NOMO-1 treated with dmso at 0.1 percent for 144 hours (cell line): ENCODE results near the gene PIBF1.
"Not testable (repeated sequence)": the region's sequence is repeated elsewhere in the genome, so short reads cannot be mapped to it uniquely, and the experiment has no call there.

Source experiments
- DNase-seq: peaks from one replicate; lab custom pipeline; 2025; ENCODE audit not compliant: unreplicated experiment; lab: John Stamatoyannopoulos, UW

Gene PIBF1

DNA sequence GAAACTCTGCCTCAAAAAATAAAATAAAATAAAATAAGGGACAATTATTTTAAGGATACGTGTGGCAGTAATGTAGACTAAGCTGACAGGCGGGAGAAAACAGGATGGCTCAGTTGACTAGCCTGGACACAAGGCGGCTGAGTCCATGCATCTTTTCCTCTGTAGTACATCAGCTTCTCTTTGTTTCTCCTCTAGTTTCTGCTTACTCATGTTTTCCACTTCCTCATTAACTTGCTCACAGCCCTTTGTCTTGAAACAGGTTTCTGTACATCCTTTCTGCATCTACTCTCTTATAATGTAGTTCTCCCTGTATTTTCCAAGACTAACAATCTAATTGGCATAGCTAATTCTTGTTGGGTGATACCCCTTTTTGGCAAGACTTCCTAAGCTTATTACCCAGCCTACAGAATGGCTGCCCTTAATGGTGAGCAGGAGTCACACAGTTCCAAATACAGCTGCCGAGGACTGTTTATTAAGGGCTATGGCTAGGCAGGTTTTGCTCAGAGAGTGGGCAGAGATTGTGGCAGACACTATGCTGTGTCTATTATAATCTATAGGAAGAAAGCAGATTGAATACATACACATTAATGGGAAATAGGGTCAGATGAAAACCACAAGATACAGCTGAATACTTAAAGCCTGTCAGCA is 218.2 kb downstream of the PIBF1 start:
- DNase-seq = peak; percentile 47

DNA sequence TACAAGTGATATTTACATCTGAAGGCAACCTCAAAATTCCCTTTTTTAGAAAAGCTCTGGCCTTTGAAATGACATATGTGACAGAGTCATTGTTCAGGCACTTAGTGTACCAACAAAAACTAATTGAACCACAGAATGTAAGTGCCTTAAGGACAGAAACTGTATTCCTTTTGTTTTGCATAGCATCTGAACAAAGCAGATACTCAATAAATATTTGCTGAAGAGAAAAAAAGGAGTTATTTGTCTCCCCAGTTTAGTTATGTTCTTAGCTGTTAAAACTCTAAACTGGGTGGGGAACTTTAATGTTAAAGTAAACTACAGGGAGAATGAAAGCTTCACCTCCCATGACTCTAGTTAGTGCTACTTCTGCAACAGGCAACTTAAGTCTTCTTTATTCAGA is 220.0 kb downstream of the PIBF1 start:
- no peak for DNase-seq

DNA sequence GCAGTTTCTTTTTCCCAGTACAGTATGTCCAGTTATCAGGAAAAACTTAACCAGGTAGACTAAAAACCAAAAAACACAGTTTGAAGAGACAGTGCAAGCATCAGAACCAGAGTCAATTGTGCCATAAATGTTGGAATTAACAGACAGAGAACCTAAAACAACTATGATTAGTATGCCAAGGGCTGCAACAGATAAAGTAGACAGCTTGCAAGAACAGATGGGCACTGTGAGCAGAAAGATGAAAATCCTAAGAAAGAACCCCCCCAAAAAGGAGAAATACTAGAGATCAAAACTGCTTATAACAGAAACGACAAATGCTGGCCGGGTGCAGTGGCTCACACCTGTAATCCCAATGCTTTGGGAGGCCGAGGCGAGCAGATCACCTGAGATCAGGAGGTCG is 229.8 kb downstream of the PIBF1 start:
- DNase-seq = no peak

DNA sequence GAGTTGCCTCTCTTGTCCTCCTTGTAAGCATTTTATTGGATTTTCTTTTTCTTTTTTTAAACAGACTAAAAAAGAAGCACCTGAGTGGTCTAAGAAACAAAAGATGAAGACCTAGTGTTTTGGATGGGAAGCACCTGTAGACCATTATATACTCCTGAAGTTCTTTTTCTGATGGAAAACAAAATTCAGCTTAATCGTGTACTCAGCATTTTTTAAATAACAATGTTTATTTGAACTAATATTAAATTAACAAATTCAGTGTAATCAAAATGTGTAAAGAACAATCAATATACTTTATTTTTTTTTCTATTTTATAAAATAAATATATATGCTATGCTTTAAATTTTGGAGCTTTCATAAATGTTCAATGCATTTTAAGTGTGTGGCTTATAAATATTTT is 233.9 kb downstream of the PIBF1 start:
- no peak for DNase-seq

DNA sequence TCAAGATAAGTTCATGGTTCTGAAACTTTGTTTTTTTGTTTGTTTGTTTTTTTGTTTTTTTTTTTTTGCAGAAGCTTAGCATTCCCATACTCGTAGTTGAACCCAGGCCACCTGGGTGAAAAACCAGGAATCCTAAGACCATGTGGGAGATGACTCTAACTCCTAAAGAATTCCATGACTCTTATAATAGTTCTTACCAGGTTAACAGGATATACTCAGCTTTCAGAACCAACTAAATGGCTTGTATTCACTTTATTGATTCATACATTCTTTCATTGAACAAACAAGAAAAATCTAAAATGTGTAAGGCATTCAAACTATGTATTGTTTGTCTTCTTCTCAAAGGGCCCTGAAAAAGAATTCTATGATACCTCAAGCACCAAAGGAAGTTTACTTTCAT is 236.4 kb downstream of the PIBF1 start:
- no peak for DNase-seq

DNA sequence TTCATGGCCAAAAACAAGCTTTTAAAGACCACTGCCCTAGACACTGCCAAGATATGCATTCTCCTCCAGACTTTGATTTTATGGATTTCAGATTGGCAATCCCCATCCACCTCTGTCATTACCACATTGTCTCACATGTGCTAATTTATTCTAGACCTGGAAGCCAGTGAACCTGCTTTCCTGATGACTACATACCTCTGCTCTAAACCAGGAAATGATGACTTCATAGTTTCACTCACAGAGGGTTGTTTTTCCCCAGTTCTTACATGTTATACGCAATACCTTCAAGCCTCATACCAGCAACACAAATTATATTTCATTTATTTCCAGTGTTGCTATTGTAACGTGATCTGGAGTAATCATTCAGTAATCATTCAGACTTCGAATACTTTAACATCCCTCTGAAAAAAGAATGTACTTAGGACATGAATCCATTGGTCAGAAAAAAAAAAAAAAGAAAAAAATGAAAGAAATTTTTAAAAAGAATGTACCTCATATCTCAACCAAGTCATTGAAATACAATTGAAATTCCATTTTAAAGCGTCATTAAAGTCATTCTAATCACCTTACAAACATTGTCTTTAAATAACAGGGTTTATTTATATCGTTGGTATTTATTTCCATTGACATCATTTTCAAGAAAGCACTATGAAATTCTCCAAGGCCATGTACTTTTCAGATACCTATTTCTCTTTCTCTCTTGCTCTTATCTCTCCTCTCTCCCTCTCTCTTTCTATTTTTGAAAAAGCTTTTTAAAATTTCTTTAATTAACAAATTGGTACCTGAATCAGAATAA is 243.5 kb downstream of the PIBF1 start:
- no peak for DNase-seq

DNA sequence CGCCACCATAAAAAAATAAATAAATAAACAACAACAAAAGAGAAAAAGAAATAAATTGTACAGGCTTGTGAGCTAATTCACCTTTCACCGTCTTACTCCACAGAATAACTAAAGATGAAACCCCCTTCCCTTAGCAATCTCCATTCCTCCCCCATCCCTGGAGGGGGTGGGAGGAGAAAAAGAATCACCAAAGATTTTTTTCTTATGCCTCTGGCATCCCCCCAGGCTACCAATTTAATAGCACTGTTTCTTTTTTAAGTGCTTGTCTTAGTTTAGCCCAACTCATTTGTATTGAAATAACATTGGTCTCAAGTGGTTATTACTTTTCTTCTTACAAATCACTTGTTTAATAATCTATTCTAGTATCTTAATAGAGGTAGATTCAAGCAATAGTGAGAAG is 253.0 kb downstream of the PIBF1 start:
- no peak for DNase-seq

DNA sequence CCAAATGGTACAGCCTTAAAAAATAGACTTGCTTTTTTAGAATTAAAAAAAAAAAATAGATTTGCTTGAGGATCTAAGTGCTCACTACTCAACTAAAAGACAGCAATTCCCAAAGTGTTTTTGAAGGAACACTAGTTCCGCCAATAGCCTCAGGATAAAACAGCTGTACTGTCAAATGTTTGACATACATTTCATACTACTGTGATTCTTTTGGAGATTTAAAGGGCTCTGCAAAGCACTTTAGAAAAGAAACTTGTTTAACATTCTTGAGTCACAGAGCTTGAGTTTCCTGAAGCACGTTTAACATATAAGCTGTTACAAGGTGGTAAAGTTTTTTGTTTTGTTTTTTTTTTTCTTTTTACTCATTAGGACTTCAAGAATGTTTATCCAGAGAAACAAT is 253.7 kb downstream of the PIBF1 start:
- no peak for DNase-seq

DNA sequence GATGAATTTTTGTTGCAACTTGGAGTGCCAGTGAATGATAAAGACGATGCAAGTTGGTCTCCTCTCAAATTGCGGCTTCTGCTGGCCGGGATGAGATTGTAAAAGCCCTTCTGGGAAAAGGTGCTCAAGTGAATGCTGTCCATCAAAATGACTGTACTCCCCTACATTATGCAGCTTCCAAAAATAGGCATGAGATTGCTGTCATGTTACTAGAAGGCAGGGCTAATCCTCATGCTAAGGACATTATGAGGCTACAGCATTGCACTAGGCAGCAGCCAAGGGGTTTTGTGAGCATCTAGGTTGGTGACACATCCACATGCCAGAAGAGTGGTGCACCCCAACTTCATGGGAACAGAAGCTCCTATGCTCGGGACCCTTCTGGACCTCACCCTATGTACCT is 254.6 kb downstream of the PIBF1 start:
- no peak for DNase-seq

DNA sequence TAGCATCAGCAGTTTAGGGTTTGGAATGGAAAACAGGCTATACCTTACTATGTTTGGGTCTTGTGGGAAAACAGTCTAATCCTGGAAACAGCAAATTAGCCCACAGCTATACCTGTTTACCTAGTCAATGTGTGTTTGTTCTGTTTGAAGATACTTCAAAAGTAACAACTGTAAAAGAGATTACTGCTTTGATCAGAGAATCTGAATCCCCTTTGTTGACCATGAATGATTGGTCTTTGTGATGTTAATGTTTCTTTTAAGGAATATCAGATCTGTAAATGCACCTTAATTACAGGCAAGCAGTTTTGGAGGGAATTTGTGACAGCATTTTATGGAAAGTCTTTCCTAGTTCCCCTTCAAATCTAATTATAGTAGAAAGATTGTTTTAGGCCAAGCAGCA is 256.1 kb downstream of the PIBF1 start:
- no peak for DNase-seq

DNA sequence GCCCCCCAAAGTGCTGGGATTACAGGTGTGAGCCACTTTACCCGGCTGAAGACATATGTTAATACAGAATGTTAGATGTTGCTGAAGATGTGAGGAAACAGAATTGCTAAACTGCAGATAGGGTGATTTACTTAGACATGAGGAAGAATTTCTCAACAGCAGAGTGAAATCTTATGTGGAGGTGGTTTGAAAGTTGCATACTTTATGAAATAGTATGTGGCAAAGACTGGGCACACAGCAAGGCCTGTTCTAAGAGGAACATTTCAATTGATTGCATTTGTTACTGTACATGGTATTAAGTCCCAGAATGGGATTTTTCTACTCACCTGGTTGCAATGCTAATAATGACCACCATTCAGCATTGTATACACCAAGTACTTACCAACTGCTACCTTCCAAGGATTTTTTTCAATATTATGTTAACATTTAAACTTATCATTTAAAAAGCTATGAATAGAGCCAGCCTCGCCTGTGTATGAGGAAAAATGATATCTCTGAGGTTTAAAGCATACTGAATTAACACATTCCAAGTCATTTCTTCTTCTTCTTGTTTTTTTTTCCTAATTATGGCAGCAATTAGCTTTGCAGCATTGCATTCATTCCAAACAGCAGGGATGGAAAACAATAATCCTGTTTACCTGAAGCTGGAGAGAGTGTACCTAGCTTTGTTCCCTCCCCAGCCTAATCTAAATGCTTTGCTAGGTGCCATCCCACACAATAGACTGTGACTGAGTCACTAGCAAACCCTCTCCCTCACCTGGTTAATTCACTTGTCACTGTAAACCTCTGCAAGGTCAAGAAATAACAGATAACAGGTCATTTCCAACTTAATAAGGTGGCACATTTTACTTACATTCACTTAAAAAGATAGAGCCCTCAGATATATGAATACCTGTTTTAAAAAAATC is 257.5 kb downstream of the PIBF1 start:
- DNase-seq = peak; percentile 9

DNA sequence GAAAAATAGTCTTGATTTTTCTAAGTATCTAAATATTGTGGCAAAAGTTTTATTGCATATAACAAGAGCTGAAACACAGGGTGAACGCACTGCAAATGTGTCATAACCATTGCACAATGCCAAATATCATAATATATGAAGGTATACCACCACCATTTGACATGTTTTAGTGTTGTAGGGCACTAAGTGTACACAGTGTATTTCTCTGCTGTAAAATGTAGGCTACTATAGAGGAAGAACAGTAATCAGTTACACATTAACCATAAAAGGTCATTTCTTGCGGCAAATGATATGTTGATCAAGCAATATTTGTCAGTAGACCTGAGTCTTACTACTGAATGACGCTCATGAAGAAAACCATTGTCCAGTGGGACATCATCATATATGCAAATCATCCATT is 258.6 kb downstream of the PIBF1 start:
- DNase-seq = no peak

DNA sequence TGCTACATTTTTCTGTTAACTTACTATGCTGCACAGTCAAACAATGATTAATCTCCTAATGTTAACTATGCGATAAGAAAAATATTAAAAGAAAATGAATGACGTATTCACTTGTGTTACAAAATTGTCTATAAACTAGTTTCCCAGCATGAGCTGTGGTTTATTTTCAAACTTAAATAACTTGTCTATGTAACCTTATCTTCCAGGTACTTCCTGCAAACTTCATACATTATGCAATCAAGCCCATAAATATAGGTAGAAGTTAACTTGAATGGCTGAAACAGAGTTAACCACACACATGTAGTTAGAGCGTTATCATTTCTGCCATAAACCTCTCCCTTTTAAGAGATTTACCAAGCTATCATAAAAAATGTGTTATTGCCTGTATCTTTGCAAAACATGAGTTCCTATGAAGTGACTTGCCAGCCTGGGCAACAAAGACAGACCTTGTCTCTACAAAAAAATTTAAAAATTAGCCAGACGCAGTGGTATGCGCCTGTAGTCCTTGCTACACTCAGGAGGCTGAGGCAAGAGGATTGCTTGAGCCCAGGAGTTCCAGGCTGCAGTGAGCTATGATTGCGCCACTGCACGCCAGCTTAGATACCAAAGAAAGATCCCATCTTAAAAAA is 259.1 kb downstream of the PIBF1 start:
- DNase-seq = no peak

DNA sequence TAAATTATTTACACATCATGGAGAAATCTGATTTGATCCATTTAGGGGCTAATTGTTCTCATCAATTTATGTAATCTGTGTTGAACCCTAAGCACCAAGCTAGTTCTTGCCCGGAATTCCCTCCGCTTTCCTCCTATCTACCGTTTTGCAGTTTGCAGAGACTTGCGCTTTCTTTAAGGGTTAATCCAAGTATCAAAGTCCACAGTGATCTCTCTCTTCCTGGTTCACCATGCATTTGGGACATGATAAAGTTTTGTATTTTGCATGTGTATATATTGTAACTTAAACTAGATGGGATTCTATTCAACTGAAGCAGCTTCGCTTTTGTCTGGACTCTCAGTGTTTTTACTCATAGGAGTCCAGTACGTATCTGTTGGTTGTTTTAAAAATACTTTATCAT is 263.1 kb downstream of the PIBF1 start:
- no peak for DNase-seq

DNA sequence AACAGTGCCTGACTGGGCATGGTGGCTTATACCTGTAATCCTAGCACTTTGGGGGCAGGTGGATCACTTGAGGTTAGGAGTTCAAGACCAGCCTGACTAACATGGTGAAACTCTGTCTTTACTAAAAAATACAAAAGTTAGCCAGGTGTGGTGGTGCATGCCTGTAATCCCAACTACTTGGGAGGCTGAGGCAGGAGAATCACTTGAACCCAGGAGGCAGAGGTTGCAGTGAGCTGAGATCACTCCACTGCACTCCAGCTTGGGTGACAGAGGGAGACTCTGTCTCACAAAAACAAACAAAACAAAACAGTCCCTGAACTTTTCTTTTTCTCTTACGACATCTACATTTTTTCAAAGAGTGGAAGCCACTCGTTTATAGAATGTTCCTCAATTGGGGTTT is 266.7 kb downstream of the PIBF1 start:
- DNase-seq = not testable (repeated sequence)

DNA sequence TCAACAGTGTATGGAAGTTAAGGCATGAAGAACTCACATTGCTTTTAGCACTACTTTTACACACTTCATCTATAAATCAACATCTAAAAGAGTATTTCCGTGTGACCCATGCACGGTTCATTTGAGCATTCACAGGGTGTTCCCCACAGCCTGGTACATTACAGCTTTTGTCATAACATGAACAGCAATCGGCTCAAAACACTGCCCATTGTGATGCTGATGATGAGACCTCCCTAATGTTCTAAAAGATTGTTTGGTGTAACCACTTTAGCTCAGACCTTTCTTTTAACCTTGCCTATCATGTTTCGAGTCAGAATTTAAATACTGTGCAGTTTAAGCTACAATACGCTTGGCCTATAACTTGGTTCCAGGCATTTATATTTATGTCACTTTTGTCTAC is 272.8 kb downstream of the PIBF1 start:
- no peak for DNase-seq

DNA sequence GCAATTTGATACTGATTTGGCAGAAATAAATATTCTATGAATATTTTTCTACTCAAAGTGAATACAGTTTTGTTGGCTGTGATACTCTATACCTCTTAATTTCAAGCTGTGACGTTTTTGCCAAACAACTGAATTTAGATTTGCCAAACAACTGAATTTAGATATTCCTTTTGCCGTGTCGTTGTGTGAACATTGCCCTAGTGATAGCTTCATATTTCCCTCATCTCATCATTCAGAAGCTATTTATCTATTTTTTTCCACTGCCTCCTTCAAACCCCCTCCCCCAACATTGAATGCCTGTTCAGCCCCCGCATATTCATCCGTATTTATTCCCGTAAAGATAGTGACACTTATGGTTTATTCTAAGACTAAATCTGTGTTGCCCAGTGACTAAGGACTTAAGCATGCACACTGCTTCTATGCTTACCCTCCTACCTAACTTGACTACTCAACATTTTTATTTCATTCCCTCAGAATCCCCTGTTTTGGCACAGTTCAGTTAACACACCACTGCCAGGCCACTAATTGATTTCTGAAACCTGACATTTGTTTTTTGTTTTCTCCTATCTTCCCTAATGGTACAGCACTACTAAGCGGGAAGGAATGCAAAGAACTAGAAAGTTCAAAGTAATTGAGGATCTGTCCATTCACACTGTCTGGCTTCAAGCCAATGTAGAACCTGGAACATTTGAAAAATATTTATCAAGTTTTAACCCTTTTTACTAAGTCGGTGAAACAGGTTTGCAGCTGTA is 274.1 kb downstream of the PIBF1 start:
- DNase-seq = no peak

DNA sequence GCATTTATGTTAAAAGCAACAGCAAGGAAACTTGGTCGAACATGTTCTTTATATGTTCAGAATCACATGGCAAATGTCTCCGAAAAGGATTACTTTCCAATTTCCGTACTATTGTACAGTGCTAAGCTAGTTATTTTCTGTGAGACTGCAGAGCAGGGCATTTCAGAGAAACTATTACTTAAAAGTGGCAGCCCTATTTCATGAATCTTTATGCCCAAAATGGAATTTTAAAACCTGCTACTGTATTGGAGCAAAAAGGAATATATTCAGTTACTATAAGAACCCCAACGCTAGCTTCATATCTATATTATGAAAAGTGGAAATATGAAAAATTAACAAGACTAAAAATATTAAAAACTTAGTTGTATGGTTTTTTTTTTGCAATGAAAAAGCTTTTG is 274.6 kb downstream of the PIBF1 start:
- DNase-seq = no peak

DNA sequence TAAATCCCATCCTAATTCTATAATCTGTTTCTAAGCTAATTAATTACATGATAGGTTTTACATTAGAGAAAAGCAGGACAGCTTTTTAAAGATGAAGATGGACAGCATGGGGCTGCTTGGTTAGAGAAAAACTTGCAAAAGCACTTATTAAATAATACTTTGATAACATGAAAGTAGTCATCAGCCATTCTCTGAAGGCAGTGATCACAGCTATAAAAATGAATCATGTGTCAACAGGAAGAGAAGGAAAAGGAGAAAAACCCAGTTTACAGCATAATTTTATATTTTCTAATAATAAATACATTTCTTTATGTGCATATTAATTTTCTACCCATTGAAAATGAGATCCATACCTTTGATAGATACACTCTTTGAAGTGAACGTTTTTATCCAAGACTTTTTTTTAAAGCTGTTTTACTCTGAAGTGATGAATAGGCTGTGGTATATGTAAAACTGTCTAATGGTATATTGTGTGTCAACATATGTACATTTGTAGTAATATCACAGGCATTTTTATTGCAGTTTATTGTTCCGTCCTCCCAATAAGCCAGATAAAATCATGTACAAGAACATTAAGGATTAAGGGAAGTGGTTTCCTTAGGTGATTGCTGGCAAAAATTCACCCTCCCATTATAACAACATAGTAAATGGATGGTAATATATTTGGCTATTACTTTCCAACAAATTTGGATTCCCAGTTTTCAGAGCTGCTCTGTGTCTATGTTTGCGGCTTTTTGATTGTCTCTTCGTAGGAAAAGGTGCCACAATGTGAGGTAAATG is 275.5 kb downstream of the PIBF1 start:
- DNase-seq = no peak

DNA sequence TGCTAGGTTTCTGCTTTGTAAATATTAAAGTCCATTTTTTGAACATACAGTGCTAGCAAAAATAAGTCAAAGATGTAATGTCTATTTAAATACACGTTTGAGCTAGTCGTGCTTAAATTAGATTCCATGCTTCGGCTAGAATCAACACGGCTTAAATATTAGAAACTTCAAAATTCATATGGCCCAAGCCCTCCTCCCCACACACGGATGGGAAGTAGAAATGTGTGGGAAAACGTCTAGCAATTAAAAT is 276.1 kb downstream of the PIBF1 start:
- no peak for DNase-seq
